NCI-H526 (cell line): Measurements from ENCODE around the gene SUSD1.

ENCODE experiments used
- DNase-seq, 2 experiments: peaks; one replicate each; lab custom pipeline; 2025; lab: John Stamatoyannopoulos, UW

SUSD1 gene

DNA sequence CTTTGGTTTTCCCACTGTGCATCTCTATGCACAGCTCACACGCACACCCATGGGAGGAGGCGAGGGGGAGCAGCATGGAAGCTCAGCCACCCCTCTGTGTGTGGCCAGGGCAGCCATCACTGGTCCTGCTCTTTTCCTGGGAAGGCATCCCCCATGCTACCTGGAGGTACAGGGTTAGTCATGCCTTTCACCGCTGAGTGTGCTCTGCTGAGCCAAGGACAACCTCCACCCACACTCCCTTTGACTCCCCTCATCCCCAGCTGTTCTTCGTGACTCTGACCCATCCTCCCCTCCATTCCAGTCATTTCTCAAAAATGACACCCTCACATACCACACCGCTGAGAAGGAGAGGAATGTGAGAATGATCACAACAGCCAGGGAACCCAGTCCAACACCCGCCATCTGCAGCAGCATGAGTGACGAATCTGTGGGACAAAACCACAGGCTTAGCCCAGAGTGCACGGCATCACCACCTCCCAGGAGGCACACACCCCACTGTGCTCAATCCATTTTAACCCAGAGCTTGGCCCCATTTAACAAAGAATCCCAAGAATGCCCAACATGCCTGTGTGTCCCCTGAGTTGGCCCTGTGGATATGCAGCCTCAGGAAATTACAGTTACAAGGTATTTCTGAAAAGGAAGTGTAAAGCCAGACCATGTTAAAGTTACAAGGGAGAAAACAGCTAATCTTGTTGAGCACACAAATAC, 133.4 kb downstream of the SUSD1 start:
- no peak for DNase-seq

- no peak for DNase-seq
Observed at GRCh38 chr9:112041199-112041535, 133.9 kb downstream of the SUSD1 start.

GRCh38 chr9:112038017-112038408, 137.1 kb downstream of the SUSD1 start:
- DNase-seq: no peak

- no peak for DNase-seq
Observed at GRCh38 chr9:112037281-112038016, 137.6 kb downstream of the SUSD1 start.

- no peak for DNase-seq
Observed at GRCh38 chr9:112035166-112035826, 139.8 kb downstream of the SUSD1 start.

DNA sequence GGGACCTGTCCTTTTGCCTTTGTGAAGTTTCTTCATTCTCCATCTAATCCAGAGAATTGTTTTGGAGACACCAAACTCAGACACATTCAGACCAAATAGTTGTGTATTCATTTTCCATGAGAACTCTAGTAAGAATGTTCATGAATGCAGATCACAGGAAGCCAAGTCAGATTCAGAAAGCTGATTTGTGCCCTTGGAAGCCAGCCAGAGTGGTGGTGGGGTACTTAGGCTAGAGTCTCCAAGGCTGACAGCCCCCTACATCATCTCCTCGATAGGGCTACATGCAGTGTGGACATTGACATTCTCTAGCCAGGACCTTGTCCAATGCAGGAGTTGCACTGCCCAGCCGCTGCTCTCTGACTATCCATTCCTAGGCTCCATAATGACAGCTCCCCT, 140.9 kb downstream of the SUSD1 start:
- no peak for DNase-seq

GRCh38 chr9:112033237-112034215, 141.6 kb downstream of the SUSD1 start:
- DNase-seq: no peak

DNA sequence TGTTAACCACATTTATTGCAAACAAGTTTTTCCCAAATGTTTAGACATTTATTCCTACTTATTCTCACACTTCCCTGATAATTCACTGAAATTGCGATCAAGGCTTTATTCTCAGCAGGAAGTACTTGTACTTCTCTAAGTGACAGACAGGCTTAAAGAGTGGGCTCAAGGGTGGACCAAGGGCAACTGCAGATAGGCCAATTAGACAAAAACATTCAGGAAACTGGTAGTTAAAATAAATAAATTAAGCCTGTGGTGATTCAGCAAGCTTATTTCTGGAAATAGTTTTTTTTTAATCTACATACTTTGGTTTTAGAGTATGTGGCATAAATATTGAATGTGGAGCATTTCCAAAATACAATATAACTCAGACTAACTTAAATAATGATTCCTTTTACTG, 142.4 kb downstream of the SUSD1 start:
- DNase-seq: no peak

- no peak for DNase-seq
Observed at GRCh38 chr9:112032009-112032408, 143.1 kb downstream of the SUSD1 start.

DNA sequence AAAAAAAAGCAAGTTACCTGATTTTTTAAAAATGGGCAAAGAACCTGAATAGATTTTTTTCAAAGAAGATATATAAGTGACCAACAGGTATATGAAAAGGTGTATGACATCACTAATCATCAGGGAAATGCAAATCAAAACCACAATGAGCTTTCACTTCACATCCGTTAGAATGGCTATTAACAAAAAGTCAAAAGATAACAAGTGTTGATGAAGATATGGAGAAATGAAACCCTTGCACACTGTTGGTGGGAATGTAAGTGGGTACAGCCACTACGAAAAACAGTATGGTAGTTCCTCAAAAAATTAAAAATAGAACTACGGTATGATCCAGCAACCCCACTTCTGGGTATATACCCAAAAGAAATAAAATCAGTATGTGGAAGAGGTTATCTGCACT, 143.7 kb downstream of the SUSD1 start:
- DNase-seq: no peak

GRCh38 chr9:112029921-112030444, 145.1 kb downstream of the SUSD1 start:
- no peak for DNase-seq

DNA sequence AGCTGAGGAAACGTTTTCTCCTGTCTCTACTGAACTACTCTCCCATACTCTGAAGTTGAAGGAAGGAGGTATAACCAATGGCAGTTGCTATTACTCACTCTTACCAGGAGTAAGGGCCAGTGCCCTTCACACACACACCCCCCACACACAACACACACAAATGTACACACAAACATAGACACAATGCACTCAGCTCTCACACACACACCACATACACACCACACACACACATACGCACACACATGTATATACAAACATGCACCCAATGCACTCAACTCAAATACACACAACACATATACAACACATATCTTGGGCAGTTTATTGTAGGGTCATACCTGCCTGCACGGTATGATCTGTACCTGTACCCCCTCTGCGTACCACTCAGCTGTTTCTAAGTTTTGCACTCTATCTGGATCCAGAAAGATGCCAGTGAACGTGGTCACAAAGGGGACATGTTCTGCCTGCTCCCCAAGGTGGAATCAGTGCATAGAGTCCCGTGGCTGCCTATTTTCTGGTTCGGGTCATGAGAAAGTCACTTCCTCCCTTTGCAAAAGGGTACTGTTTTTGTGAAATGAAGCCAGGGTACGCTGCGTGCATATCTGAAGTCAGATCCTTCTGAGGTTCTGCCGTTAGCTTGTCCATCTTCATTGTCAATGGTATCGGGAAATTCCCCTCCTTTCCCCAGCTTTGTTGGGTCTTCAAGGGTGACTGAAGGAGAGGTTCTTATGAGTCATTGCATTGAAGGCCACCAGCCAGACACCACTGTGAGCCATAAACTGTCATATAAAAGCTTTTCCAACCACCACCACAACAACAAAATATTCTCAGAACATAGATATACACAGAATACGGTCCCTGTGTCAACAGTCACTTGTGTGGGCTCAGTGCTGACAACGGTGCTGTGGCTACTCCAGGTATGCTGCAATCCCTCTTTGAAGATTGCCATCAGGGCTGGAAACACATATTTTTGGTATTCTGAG, 146.6 kb downstream of the SUSD1 start:
- no peak for DNase-seq

GRCh38 chr9:112025850-112026249, 149.2 kb downstream of the SUSD1 start:
- no peak for DNase-seq

- DNase-seq: no peak
Observed at GRCh38 chr9:112021742-112022141, 153.4 kb downstream of the SUSD1 start.

DNA sequence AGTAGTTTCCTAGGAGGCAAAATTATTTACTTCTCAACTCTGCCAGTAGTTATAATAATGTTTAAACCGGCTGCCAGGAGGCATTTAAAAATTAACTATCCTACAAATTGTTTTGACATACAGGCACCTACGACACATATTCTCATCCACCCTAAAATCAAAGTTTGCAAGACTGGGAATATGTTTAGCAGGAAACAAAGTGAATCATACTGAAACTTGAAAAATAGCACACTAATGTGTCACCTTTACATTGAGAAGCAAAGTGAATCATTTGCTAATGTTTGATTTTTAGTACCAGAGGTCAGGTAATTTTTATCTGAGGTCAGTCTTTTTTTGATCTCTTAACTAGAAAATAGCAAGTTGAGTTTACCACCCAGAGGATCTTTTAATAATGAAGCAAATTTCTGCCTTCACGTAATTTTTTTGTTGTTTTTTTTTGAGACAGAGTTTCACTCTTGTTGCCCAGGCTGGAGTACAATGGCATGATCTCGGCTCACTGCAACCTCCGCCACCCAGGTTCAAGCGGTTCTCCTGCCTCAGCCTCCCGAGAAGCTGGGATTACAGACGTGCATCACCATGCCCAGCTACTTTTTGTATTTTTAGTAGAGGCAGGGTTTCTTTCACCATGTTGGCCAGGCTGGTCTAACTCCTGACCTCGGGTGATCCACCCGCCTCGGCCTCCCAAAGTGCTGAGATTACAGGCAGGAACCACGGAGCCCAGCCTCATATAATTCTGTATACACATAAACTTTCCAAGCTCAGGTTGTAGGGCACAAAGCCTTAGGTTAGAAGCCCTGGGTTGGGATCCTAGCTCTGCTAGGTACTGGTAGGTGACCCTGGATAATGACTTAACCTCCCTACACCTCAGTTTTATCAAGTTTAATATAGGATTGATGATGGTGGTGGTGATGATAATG, 154.2 kb downstream of the SUSD1 start:
- DNase-seq: no peak

- no peak for DNase-seq
Observed at GRCh38 chr9:112017878-112018277, 157.2 kb downstream of the SUSD1 start.

DNA sequence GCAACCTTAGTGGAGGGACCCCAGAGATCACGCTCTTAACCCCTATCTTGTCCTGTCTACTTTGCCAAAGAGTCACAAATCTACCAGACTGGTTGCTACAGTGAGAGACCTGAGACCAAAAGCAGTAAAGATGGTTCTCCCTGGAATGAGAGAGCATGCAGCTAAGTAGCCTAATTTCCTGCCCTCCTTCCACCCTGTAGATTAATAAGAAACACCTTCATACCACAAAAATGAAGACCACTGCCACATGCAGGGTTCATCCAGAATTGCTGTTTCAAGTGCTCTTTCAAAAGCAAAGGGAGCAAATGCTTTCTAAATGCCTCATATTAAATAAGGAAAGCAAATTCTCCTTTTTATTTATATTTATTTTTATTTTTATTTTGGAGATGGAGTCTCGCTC, 159.4 kb downstream of the SUSD1 start:
- DNase-seq: no peak

- no peak for DNase-seq
Observed at GRCh38 chr9:112015149-112015548, 159.9 kb downstream of the SUSD1 start.

DNA sequence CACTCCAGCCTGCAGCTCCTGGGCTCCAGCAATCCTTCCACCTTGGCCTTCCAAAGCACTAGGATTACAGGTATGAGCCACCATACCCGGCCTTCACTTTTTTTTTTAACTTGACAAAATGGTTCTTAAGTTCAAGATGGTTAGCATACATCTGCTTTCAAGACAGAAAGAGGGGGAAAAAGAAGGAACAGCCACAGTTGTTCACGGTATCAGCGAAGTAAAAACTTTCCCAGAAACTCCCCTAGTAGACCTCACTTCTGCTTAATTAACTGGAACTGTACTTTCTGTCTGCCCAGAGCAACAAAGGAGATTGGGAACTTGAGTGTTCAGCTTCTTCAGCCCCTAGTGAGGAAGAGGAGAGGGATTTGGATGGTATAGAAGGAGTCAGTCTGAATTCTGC, 161.8 kb downstream of the SUSD1 start:
- no peak for DNase-seq
